Mesodermal cell (in vitro differentiated cells): ENCODE data around the gene ARL16.

Experiments used
- H3K27ac ChIP-seq: 2 replicates; pipeline ENCODE4 v1.7.0; 2013; ENCODE audit warnings: mild to moderate bottlenecking, low read depth, low read length, moderate library complexity; ENCODE audit not compliant: severe bottlenecking
- H3K36me3 ChIP-seq: 2 replicates; pipeline ENCODE4 v1.7.1; 2013; ENCODE audit warnings: mild to moderate bottlenecking, low read length, moderate library complexity; ENCODE audit not compliant: control insufficient read depth, insufficient read depth
- H3K4me1 ChIP-seq: one replicate; pipeline ENCODE4 v1.7.1; 2013; ENCODE audit warnings: mild to moderate bottlenecking, low read length; ENCODE audit not compliant: insufficient read depth, control insufficient read depth, poor library complexity, severe bottlenecking
- H3K4me3 ChIP-seq: 2 replicates; pipeline ENCODE4 v1.7.0; 2013; ENCODE audit warnings: low read length, control low read depth, mild to moderate bottlenecking; ENCODE audit not compliant: insufficient read depth, poor library complexity, severe bottlenecking; ENCODE audit errors: extremely low read depth
- H3K9me3 ChIP-seq: 2 replicates; pipeline ENCODE4 v1.7.1; 2013; ENCODE audit warnings: mild to moderate bottlenecking, low read length, moderate library complexity; ENCODE audit not compliant: control insufficient read depth
- WGBS, 2 experiments: methylation state at CpG; one replicate each; pipeline ENCODE4 v1.1.5; 2013; ENCODE audit warnings: missing lambda C conversion rate in 2 of 2; ENCODE audit not compliant: insufficient coverage in 2 of 2; 5-methylcytosine and 5-hydroxymethylcytosine counted together

Gene ARL16

GRCh38 chr17:81664051-81664470 is 19.5 kb downstream of the ARL16 start:
- no peak overlapping the region for H3K4me3 ChIP-seq
- H3K4me1 ChIP-seq: peaks cover 14% of the 10 kb centered on the region
- peaks cover 24% of the 10 kb centered on the region for H3K36me3 ChIP-seq
- WGBS, 2 experiments: 88 to 93% methylated on average over 7 of the region's 7 CpGs
- H3K9me3 ChIP-seq: no peaks in the 10 kb centered on the region
- H3K27ac ChIP-seq: no peak overlapping the region

DNA sequence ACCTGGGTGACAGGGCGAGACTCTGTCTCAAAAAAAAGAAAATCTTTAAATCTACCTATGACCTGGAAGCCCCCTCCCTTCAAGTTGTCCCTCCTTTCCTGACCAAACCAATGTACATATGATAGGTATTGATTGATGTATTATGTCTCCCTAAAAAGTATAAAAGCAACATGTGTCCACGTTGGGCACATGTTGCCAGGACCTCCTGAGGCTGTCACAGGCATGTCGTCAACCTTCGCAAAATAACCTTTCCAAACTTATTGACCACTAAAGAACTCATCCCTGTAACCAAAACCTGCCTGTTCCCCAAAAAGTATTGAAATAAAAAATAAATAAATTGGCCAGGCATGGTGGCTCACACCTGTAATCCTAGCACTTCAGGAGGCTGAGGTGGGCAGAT is 21.6 kb downstream of the ARL16 start:
- Histone ChIP-seq H3K36me3 (peaks cover 10% of the 10 kb centered on the region), H3K27ac (no peak overlapping the region), H3K9me3 (no peaks in the 10 kb centered on the region), H3K4me1 (peaks cover 7% of the 10 kb centered on the region), H3K4me3 (no peak overlapping the region)
- WGBS, 2 experiments: no CpG with 5 or more reads among the region's 4 CpGs

DNA sequence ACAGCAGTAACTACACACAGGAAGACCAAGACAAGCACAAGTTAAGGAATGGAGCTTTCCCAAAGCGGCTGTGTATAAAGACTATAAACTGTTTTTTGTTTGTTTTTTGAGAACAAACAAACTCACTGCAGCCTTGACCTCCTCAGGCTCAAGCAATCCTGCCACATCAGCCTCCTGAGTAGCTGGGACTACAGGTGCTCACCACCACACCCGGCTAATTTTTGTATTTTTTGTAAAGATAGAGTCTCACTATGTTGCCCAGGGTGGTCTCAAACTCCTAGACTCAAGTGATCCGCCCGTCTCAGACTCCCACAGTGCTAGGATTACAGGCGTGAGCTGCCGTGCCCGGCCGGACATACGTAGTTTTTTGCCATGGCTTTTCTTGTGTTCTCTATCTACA is 23.2 kb downstream of the ARL16 start:
- Histone ChIP-seq H3K4me1 (peaks cover 3% of the 10 kb centered on the region), H3K27ac (no peak overlapping the region), H3K4me3 (no peak overlapping the region), H3K9me3 (no peaks in the 10 kb centered on the region), H3K36me3 (peaks cover 10% of the 10 kb centered on the region)
- WGBS, 2 experiments: 98% methylated on average over 7 of the region's 9 CpGs

GRCh38 chr17:81659038-81659437 is 24.6 kb downstream of the ARL16 start:
- Histone ChIP-seq H3K4me3 (no peak overlapping the region), H3K27ac (no peak overlapping the region), H3K36me3 (no peaks in the 10 kb centered on the region), H3K4me1 (no peaks in the 10 kb centered on the region), H3K9me3 (no peaks in the 10 kb centered on the region)
- WGBS, 2 experiments: 93 to 94% methylated on average over 3 to 4 of the region's 5 CpGs

- no peaks in the 10 kb centered on the region for H3K36me3 ChIP-seq
- H3K4me1 ChIP-seq: no peaks in the 10 kb centered on the region
- no peak overlapping the region for H3K27ac ChIP-seq
- WGBS, 2 experiments: 75 to 93% methylated on average over 2 to 4 of the region's 4 CpGs
- H3K4me3 ChIP-seq: no peak overlapping the region
- no peaks in the 10 kb centered on the region for H3K9me3 ChIP-seq
These were observed 26.8 kb downstream of the ARL16 start for GRCh38 chr17:81656835-81657234.

DNA sequence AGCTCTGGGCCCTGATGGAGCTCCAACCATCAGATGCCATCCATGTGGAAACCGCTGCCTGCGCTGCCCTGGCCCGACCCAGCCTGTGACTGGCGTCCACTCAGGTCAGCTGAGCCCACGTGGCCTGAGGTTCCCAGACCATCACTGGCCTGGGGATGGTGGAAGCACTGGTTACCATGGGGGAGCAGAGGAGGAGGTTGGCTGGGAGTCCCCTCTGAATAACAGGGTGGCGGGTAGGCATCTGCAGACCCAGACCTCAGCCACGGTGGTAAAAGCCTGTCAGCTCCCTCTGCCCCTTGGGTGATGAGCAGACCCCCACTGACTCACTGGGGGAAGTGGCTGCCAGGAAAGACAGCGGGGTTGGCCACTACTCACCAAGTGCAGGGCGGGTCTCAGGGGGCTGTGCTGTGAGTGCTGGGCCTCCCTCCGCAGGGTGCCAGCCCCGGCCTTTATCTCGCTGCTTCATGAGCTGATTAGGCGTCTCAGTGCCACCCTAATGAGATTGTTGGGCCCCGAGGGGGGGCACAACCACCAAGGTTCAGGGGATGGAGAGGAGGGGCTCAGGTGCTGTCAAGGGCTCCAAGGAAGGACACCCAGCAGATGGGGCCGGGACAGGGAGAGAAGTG is 27.4 kb downstream of the ARL16 start, which contains the start of gene PDE6G:
Gene PDE6G, minus strand, starts transcription at position 425 of the 626 bp plus-strand sequence. CDS start 3,237 bp downstream, outside the sequence.
- no peak within 1 kb of the TSS for H3K4me3 ChIP-seq
- 93% methylated on average over 13 of the region's 15 CpGs for WGBS, 2 experiments
- H3K36me3 ChIP-seq: no peaks in the 10 kb centered on the region
- no peaks in the 10 kb centered on the region for H3K9me3 ChIP-seq
- no peak within 1 kb of the TSS for H3K27ac ChIP-seq
- no peaks in the 10 kb centered on the region for H3K4me1 ChIP-seq

GRCh38 chr17:81655378-81656117 is 28.0 kb downstream of the ARL16 start:
- 92 to 94% methylated on average over 13 to 17 of the region's 18 CpGs for WGBS, 2 experiments

GRCh38 chr17:81652906-81653771 is 30.5 kb downstream of the ARL16 start:
- Histone ChIP-seq H3K9me3 (no peaks in the 10 kb centered on the region), H3K27ac (no peak overlapping the region), H3K4me1 (no peaks in the 10 kb centered on the region), H3K4me3 (peak overlapping the region; percentile 11), H3K36me3 (no peaks in the 10 kb centered on the region)
- 35 to 45% methylated on average over 17 to 24 of the region's 27 CpGs for WGBS, 2 experiments

More at GRCh38 chr17:81655378-81656117, 28.0 kb downstream of the ARL16 start:
- Histone ChIP-seq H3K4me1 (no peaks in the 10 kb centered on the region), H3K27ac (no peak overlapping the region), H3K4me3 (no peak overlapping the region), H3K9me3 (no peaks in the 10 kb centered on the region), H3K36me3 (no peaks in the 10 kb centered on the region)

DNA sequence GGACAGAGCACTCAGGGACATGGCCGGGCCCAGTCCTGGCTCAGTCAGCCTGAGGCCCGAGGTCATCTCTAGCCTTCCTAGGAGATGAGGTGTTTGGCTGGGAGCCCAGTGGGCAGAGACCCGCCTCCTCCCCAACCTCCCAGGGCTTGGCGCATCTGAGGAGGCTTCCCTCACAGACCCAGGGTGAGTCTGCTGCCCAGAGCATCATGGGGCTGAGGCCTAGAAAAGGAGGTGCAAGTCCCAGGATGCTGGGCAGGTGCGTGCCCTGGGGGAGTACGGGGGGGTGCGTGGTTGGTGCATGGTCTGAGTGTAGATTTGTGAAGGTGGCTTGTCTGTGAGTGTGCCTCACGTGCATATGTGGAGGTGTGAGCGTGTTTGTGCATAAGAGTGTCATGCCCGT is 31.9 kb downstream of the ARL16 start:
- no peaks in the 10 kb centered on the region for H3K36me3 ChIP-seq
- H3K27ac ChIP-seq: no peak overlapping the region
- H3K4me1 ChIP-seq: no peaks in the 10 kb centered on the region
- WGBS, 2 experiments: 94 to 95% methylated on average over 8 of the region's 10 CpGs
- H3K4me3 ChIP-seq: no peak overlapping the region
- H3K9me3 ChIP-seq: no peaks in the 10 kb centered on the region

GRCh38 chr17:81650951-81651350 is 32.6 kb downstream of the ARL16 start:
- no peak overlapping the region for H3K4me3 ChIP-seq
- H3K4me1 ChIP-seq: no peaks in the 10 kb centered on the region
- no peaks in the 10 kb centered on the region for H3K9me3 ChIP-seq
- 80 to 83% methylated on average over 1 of the region's 9 CpGs for WGBS, 2 experiments
- H3K27ac ChIP-seq: no peak overlapping the region
- H3K36me3 ChIP-seq: no peaks in the 10 kb centered on the region
